CD4-positive, alpha-beta T cell treated with Interleukin-1 beta for 1 hour (primary cell): Measurements from ENCODE around the gene PDXP.
"Not testable (repeated sequence)": the region's sequence is repeated elsewhere in the genome, so short reads cannot be mapped to it uniquely, and the experiment has no call there.

Source experiments
- DNase-seq, 2 donors: peaks; one replicate each; pipeline ENCODE4 v3.0.0-alpha.2; 2020 to 2022

The PDXP gene

GRCh38 chr22:37658133-37659065 lies at the start of gene PDXP:
PDXP (plus strand) TSS chr22:37658723; CDS start chr22:37658783, 60 bp downstream.
- DNase-seq: peak; percentile 99

GRCh38 chr22:37609240-37610152 lies 49.0 kb upstream of the PDXP start:
- no peak for DNase-seq

DNA sequence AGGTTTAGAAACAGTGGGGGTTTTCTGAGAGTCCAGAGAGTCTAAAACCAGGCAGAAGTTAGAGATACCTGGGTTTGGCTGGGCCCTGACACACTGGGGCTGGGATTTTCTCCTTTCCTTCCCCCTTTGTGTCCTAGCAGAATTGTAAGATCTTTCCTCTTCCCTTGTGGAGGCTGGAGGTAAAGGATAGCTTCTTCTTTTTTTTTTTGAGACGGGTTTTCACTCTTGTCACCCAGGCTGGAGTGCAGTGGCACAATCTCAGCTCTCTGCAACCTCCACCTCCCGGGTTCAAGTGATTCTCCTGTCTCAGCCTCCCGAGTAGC lies 48.4 kb upstream of the PDXP start:
- DNase-seq: not testable (repeated sequence)

DNA sequence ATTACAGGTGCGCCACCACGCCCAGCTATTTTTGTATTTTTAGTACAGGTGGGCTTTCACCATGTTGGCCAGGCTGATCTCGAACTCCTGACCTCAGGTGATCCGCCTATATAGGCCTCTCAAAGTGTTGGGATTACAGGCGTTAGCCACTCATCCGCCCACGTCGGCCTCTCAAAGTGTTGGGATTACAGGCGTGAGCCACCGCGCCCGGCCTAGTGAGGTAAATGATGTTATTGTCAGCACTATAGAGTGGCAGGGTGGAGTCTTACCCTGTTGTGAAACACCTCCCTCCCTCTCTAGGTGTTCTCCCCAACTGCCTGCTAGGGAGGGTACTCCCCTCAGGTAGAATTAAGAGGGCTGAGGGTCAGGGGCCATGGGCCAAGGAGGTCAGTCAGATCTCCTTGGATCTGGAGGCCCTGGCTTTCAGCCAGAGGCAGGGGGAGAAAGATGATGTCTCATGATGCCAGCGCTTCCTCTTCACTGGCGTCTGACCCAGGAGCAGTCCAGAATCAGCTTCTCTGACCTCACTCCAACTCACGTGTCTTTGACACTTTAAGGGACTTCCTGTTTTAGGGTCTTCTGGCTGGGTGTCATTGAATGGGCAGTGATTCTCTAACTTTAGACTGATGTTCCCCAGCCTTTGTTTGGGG lies 47.9 kb upstream of the PDXP start:
- peak in 1 of 2 donors; percentile 72 for DNase-seq

DNA sequence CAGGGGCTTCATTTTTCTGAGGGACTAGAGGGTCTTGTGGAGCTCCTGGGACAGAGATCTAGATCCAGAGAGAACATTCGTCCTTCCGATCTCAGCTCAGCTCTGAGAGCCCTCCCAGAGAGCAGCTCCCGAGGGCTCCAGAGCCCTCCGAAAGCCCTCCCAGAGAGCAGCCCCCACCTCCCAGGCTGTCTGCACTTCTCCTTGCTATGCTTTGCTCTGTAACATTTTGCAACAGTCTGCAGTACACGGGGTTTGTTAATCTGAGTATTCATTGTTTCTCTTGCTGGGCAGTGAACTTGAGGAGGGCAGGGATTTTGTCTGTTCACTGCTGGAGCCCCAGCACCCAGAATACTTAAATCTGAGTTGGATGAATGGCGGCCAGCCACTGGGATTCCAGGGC lies 47.3 kb upstream of the PDXP start:
- no peak for DNase-seq

DNA sequence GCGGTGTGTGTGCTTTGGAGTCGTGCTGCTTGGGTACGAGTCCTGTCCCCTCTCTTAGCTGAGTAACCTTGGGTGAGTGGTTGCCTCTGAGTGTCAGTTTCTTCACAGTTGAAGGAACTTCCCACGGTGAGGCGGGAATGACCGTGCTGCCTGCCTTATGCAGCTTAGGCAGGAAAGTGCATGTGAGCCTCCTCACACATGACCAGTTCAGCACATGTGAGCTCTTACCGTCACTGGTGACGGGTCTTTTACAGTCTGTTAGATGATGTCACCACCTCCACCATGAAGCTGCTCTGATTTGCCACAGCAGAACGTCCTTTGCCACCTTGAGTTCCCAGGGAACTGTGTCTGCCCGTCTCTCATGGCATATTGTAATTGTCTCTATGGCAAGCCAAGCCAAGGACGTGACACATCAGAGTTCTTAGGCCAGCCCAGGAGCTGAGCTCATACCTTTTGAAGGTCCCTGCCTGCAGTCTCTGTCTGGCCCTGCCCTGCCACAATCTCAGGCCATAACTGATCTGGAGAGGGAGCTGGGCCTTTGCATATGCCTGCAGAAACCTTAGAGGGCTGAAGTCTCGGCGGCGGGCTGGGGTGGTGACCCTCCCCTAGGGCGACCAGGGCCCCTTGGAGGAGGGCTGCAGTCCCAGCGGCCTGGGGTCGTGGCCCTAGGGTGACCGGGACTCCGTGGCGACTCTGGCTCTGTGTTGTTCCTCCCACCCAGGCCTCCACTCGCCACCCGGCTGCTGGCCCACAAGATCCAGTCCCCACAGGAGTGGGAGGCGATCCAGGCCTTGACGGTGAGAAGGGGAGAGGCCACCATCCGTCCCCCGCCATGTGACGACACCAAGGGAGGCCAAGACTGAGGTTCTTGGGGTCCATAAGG lies 42.1 kb upstream of the PDXP start:
- DNase-seq: no peak

GRCh38 chr22:37617431-37617830 lies 41.1 kb upstream of the PDXP start:
- DNase-seq: no peak

GRCh38 chr22:37618072-37618656 lies 40.4 kb upstream of the PDXP start:
- DNase-seq: no peak

- no peak for DNase-seq
Observed at GRCh38 chr22:37618674-37619073, 39.8 kb upstream of the PDXP start.

DNA sequence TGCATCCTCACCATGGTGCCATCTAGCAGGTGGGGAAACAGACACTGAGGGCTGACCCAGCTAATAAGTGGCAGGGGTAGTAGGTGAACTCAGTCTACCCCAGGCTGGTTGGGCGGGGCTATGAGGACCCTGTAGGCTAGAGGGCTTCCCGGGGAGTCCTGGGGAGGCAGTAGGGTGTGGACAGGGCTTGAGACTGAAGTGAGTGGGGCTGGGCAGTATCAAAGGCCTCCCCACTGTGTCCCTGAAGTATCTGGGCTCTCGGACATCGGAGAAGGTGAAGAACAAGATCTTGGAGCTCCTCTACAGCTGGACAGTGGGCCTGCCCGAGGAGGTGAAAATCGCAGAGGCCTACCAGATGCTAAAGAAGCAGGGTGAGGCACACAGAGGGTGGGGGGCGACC lies 38.5 kb upstream of the PDXP start:
- no peak for DNase-seq

DNA sequence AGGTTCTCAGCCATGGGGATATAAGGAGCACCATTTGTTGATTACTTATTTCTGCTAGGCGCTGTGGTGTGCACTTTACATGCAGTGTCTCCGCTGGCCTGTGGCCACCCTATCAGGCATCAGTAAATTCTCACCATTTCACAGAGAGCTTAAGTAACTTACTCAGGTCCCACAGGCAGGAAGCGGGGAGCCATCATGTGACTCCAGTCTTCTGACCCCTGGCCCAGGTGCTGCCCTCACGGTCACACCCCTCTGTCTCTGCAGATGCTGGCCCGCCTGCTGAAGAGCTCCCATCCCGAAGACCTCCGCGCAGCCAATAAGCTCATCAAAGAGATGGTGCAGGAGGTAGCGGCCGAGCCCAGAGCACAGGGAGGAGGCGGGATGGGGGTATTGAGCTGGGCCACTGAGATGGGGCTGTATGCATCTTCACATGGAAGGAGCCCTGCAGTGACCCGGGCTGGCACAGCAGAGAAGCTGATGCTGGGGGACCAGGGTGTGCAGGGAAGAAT lies 37.1 kb upstream of the PDXP start:
- DNase-seq: no peak

DNA sequence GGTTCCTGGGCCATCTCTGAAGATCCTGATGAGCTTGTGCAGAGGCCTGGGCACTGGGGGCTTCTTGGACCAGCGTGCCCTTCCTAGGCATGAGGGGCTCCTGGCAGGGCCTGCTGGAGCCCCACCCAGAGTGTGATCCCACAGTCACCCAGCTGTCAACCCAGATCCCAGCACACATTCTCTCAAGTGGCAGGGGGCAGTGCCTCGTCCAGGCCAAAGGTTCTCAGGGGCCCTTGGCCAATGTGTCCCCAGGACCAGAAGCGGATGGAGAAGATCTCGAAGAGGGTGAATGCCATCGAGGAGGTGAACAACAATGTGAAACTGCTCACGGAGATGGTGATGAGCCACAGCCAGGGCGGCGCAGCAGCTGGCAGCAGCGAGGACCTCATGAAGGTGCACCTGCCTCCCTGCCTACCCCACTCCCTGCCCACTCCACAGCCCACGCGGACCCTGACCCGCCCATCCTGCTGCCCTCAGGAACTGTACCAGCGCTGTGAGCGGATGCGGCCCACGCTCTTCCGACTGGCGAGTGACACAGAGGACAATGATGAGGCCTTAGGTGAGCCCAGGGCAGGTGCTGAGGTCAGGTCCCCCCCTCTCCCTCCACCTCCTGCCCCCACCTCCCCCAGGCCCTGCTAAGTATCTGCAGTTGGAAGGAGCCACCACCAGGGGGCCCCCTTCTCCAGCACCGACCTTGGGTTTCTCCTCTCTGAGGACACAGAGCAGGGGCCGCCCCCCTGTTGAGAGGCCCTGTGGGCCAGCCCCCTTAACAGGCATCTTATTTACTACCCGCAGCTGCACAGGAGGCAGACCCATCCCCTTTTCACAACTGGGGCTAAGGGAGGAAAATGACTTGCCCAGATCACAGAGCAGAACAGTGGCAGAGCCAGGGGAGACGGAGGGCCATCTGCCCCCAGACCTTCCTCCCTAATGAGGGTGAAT lies 35.2 kb upstream of the PDXP start:
- DNase-seq: peak; percentile 78 to 83

DNA sequence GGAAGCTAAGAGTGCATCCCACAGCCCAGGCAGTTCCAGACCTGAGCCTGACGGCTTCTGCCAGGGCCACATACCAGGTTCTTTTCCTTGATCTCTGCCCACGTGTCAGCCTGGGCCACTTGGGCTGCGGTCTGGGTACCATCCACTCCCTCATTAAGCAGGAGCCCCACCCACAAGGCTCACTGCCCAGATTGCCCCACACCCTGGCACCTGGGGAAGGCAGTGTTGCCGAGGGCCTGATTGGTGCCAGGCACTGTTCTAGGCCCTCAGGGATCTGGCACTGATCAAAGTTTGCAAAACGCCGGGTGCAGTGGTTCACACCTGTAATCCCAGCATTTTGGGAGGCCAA lies 34.5 kb upstream of the PDXP start:
- DNase-seq: no peak

DNA sequence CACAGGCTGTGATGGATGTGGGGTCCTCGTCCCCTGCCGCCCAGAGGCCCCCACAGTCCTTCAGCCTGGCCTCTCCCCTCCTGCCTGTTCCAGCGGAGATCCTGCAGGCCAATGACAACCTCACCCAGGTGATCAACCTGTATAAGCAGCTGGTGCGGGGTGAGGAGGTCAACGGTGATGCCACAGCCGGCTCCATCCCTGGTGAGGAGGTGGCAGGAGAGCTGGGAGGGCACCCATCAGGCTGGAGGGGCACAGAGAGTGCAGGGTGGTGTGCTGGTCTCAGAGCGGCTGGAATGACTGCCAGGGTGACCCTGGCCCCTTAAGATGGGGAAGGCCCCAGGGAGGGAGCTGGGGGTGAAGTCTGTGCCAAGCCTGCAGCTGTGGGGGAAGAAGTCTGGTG lies 33.6 kb upstream of the PDXP start:
- DNase-seq: no peak

DNA sequence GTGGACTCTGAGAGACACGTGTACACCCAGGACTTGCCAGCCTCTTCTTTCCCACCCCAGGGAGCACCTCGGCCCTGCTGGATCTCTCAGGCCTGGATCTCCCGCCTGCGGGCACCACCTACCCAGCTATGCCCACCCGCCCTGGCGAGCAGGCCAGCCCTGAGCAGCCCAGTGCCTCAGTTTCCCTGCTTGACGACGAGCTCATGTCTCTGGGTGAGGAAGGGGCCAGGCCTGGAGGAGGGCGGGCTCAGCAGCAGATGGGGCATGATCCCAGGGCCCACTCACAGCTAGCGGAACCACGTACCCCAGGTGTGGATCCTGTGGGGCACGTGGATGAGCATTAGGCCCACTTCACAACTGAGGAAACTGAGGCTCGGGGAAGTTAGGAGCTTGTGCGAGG lies 32.8 kb upstream of the PDXP start:
- no peak for DNase-seq

GRCh38 chr22:37626144-37626543 lies 32.4 kb upstream of the PDXP start:
- no peak for DNase-seq

DNA sequence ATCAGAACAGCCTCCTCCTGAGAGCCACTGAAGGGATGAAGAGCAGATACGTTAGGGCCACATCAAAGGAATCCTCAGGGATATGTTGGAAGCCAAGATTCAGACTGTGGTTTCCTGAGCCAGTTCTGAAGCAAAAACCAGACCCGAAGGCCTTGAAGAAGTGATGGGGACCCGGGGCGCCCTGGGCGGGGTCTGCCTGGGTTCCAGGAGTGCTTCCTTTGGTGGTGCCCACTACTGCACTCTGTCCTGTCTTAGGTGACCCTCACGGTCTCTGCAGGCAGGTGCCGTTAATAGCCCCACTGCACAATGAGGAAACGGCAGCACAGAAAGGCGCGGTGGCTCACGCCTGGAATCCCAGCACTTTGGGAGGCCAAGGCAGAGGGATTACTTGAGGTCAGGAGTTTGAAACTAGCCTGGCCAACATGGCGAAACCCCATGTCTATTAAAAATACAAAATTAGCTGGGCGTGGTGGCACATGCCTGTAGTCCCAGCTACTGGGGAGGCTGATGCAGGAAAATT lies 31.9 kb upstream of the PDXP start:
- DNase-seq: no peak

GRCh38 chr22:37627121-37627520 lies 31.4 kb upstream of the PDXP start:
- no peak for DNase-seq

DNA sequence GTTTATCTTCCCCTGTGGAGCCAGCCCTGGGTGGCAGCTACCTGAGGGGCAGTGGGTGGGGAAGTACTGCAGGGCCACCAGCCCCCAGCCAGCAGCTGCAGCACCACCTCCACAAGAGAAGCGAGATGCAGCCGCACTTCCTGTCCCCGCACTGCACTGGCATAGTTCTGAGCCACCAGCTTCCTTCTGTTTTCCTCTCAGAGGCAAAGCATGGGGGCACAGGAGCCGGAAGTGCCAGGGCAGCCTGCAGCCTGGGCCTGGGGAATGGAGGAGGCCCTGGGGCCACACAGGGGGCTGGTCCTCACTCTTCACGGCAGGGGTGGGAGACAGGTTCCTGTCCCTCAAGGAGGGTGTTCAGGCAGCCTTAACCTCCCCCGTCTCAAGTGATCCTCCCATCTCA lies 31.0 kb upstream of the PDXP start:
- peak; percentile 62 to 63 for DNase-seq

DNA sequence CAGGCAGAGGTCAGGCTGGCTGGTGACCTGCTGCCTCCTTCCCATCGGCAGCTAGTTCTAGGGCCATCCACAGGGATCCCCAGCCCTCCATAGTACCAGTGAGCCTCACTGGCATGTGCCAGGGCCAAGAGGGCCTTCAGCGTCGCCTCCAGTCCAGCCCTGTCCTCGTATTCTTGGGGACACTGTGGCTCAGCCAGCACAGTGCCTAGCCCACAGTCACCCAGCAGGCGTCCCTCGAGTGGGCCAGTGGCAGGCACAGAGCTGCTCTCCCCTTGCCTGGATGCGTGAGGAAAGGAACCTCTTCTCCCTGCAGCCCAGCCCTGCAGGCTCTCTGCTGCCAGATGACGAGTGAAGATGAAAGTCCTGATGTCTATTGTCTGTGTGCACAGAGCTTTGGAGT lies 29.7 kb upstream of the PDXP start:
- no peak for DNase-seq
